Lower leg skin (tissue), 3 donors: ENCODE results near the gene LEUTX.

Experiments used
- CTCF ChIP-seq, 3 donors: fragments of 450-650 bp; IDR thresholded peaks; one replicate each; pipeline ENCODE4 v1.5.1; 2016; ENCODE audit warnings: antibody characterized with exemption in 3 of 3, mild to moderate bottlenecking in 3 of 3, moderate library complexity in 2 of 3
- POLR2A ChIP-seq, 2 donors: fragments of 450-650 bp; IDR thresholded peaks; one replicate each; pipeline ENCODE4 v1.6.1; 2016 to 2017; ENCODE audit warnings: antibody characterized with exemption in 2 of 2, mild to moderate bottlenecking in 1 of 2, moderate library complexity in 1 of 2

GRCh38 chr19:39754971-39755370, 23.7 kb upstream of the LEUTX start:
- TF ChIP-seq POLR2A (IDR thresholded peaks at IDR 0.05), result no peak
- no peak for TF ChIP-seq CTCF (IDR thresholded peaks at IDR 0.05)
